ENCODE measurements around the gene TSPOAP1. TPM values are rescaled to one million over a fixed set of nuclear protein-coding genes. Genes with fewer than 3 reads are reported as not detected.

Gene TSPOAP1
- polyA plus RNA-seq, 1 of the 3 experiments (the other 2 are of a cell fraction) = 0.79 TPM

DNA sequence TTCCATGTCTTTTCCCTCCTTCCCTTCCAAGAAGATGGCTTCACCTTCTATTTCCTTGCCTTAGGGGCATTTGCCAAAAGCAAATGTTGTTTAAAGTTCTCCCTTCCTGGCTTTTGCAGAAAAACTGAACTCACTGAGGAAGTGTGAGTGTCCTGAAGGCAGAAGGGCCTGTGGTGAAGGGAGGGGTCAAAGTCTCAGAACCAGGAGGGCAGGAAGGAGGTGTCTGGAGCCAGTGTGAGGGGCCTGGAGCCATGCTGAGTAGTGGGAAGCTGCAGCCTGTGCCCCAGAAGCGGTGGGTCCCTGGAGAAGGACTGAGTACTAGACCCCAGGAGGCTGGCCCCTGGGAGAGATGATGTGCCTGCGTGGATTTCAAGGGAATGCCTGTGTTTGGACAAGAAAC is 47.2 kb upstream of the TSPOAP1 start:
- H3K79me2 ChIP-seq (ENCODE audit: insufficient read depth) = no peaks in the 10 kb centered on the region
- no peaks in the 10 kb centered on the region for H3F3A ChIP-seq (replicated peaks; ENCODE audit: insufficient read depth)
- WGBS (ENCODE audit: low lambda C conversion rate) = 15% methylated on average over 2 of the region's 2 CpGs
- H3K9me3 ChIP-seq = no peaks in the 10 kb centered on the region
- no peaks in the 10 kb centered on the region for H3K4me1 ChIP-seq (ENCODE audit: control insufficient read depth in 1 of 2, insufficient read depth in 2 of 2, low read depth in 1 of 2, low read length in 1 of 2)
- ChIA-PET POLR2A (no interaction called here), CTCF (interaction anchor here (1.5 kb wide), 1 partner anchor 41 kb away, joined by 6 read pairs; the partner anchor contains the start of gene RNF43)
- H3K9ac ChIP-seq = no peak overlapping the region
- H3K4me2 ChIP-seq = no peak overlapping the region
- no peak overlapping the region for H2AFZ ChIP-seq (ENCODE audit: low read depth)
- no peak for TF ChIP-seq NRF1 (IDR thresholded peaks at IDR 0.05; ENCODE audit: low read depth, low read length)
- TF ChIP-seq, protein P1, sequence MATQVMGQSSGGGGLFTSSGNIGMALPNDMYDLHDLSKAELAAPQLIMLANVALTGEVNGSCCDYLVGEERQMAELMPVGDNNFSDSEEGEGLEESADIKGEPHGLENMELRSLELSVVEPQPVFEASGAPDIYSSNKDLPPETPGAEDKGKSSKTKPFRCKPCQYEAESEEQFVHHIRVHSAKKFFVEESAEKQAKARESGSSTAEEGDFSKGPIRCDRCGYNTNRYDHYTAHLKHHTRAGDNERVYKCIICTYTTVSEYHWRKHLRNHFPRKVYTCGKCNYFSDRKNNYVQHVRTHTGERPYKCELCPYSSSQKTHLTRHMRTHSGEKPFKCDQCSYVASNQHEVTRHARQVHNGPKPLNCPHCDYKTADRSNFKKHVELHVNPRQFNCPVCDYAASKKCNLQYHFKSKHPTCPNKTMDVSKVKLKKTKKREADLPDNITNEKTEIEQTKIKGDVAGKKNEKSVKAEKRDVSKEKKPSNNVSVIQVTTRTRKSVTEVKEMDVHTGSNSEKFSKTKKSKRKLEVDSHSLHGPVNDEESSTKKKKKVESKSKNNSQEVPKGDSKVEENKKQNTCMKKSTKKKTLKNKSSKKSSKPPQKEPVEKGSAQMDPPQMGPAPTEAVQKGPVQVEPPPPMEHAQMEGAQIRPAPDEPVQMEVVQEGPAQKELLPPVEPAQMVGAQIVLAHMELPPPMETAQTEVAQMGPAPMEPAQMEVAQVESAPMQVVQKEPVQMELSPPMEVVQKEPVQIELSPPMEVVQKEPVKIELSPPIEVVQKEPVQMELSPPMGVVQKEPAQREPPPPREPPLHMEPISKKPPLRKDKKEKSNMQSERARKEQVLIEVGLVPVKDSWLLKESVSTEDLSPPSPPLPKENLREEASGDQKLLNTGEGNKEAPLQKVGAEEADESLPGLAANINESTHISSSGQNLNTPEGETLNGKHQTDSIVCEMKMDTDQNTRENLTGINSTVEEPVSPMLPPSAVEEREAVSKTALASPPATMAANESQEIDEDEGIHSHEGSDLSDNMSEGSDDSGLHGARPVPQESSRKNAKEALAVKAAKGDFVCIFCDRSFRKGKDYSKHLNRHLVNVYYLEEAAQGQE (IDR thresholded peaks at IDR 0.05; ENCODE audit: low read depth, low read length) = no peak
- no peak for TF ChIP-seq RFX5 (IDR thresholded peaks at IDR 0.05; ENCODE audit: low read length)
- DNase-seq = no peak
- no peak overlapping the region for H3K4me3 ChIP-seq (ENCODE audit: low read depth in 2 of 2, low read length in 1 of 2)
- no peak overlapping the region for H3K27ac ChIP-seq (ENCODE audit: low read depth in 2 of 2, low read length in 1 of 2)
- no peaks in the 10 kb centered on the region for H4K20me1 ChIP-seq (ENCODE audit: insufficient read depth)
- H3K36me3 ChIP-seq (replicated peaks in 1 of 2; ENCODE audit: control insufficient read depth in 1 of 2, insufficient read depth in 2 of 2, low read length in 1 of 2) = no peaks in the 10 kb centered on the region
- H3K9me2 ChIP-seq = no peaks in the 10 kb centered on the region
- peaks cover 28% of the 10 kb centered on the region for H3K27me3 ChIP-seq (ENCODE audit: insufficient read depth)

DNA sequence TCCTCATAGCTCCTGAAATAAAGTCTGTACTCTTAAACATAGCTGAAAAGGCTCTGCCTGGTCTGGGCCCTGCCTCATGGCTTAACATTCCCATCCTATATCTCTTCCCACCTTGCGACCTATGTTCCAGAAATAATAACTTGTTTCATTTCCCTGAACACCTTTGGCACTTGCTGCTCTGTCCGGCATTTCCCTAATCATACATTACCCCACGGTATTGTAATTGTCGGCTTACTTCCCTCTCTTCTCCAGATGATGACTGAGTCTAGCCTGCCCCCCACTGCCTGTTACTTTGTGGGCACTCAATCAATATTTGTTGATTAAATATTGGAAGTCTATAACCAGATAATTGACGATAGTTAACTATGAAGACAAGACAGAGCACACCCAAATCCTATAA is 46.7 kb upstream of the TSPOAP1 start:
- H3K4me1 ChIP-seq (ENCODE audit: control insufficient read depth in 1 of 2, insufficient read depth in 2 of 2, low read depth in 1 of 2, low read length in 1 of 2) = no peaks in the 10 kb centered on the region
- H3K4me2 ChIP-seq = no peak overlapping the region
- DNase-seq = no peak
- TF ChIP-seq, protein P2, sequence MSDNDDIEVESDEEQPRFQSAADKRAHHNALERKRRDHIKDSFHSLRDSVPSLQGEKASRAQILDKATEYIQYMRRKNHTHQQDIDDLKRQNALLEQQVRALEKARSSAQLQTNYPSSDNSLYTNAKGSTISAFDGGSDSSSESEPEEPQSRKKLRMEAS (IDR thresholded peaks at IDR 0.05; ENCODE audit: low read depth) = no peak
- TF ChIP-seq RCOR1 (IDR thresholded peaks at IDR 0.05; ENCODE audit: low read length) (no peak), SMC3 (IDR thresholded peaks at IDR 0.05; ENCODE audit: low read depth, low read length) (no peak), FOSL2 (IDR thresholded peaks at IDR 0.05; ENCODE audit: borderline replicate concordance, low read depth) (no peak), NRF1 (IDR thresholded peaks at IDR 0.05; ENCODE audit: low read depth, low read length) (no peak)
- no peaks in the 10 kb centered on the region for H4K20me1 ChIP-seq (ENCODE audit: insufficient read depth)
- H3K27ac ChIP-seq (ENCODE audit: low read depth in 2 of 2, low read length in 1 of 2) = no peak overlapping the region
- H3K79me2 ChIP-seq (ENCODE audit: insufficient read depth) = no peaks in the 10 kb centered on the region
- no peak overlapping the region for H2AFZ ChIP-seq (ENCODE audit: low read depth)
- H3F3A ChIP-seq (replicated peaks; ENCODE audit: insufficient read depth) = no peaks in the 10 kb centered on the region
- H3K9me2 ChIP-seq = no peaks in the 10 kb centered on the region
- no peak overlapping the region for H3K4me3 ChIP-seq (ENCODE audit: low read depth in 2 of 2, low read length in 1 of 2)
- H3K9ac ChIP-seq = no peak overlapping the region
- H3K9me3 ChIP-seq = no peaks in the 10 kb centered on the region
- CTCF ChIA-PET = no interaction called here
- WGBS (ENCODE audit: low lambda C conversion rate) = 40% methylated on average over 5 of the region's 5 CpGs
- no peaks in the 10 kb centered on the region for H3K36me3 ChIP-seq (replicated peaks in 1 of 2; ENCODE audit: control insufficient read depth in 1 of 2, insufficient read depth in 2 of 2, low read length in 1 of 2)
- peaks cover 24% of the 10 kb centered on the region; the same call in 1 of the 2 replicates for H3K27me3 ChIP-seq (ENCODE audit: insufficient read depth)
- POLR2A ChIA-PET = no interaction called here

DNA sequence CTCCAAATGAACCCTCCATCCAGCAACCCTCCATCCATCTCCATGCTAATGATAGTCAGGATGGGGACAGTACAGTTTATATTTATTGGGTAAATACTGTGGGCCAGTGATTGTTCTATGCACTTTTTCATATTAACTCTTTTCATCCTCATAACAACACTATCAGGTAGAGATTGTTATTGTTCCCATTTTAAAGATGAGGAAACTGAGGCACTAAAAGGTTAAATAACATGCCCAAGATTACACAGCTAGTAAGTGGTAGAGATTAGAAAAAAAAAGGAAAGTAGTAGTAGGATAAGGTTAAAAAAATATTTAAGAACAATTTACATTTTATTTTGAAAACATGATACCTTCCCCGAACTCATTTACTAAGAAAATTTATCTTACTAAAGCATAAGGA is 45.3 kb upstream of the TSPOAP1 start:
- ChIA-PET CTCF (interaction anchor here (1.3 to 5.7 kb wide), 3 partner anchors 10 to 57 kb away, joined by 4 to 21 read pairs (median 7); partner anchors contain the start of gene RNF43), POLR2A (no interaction called here)
- H2AFZ ChIP-seq (ENCODE audit: low read depth) = no peak overlapping the region
- no peak overlapping the region for H3K4me3 ChIP-seq (ENCODE audit: low read depth in 2 of 2, low read length in 1 of 2)
- no peak overlapping the region for H3K27ac ChIP-seq (ENCODE audit: low read depth in 2 of 2, low read length in 1 of 2)
- no peaks in the 10 kb centered on the region for H3K79me2 ChIP-seq (ENCODE audit: insufficient read depth)
- no peak overlapping the region for H3K4me2 ChIP-seq
- no peaks in the 10 kb centered on the region for H3K9me2 ChIP-seq
- H3K9me3 ChIP-seq = no peaks in the 10 kb centered on the region
- 44% methylated on average over 1 of the region's 1 CpG for WGBS (ENCODE audit: low lambda C conversion rate)
- H3K4me1 ChIP-seq (ENCODE audit: control insufficient read depth in 1 of 2, insufficient read depth in 2 of 2, low read depth in 1 of 2, low read length in 1 of 2) = no peaks in the 10 kb centered on the region
- DNase-seq = no peak
- H3K9ac ChIP-seq = no peak overlapping the region
- no peaks in the 10 kb centered on the region for H4K20me1 ChIP-seq (ENCODE audit: insufficient read depth)
- H3F3A ChIP-seq (replicated peaks; ENCODE audit: insufficient read depth) = no peaks in the 10 kb centered on the region
- H3K27me3 ChIP-seq (ENCODE audit: insufficient read depth) = peaks cover 11% of the 10 kb centered on the region; the same call in 1 of the 2 replicates
- H3K36me3 ChIP-seq (replicated peaks in 1 of 2; ENCODE audit: control insufficient read depth in 1 of 2, insufficient read depth in 2 of 2, low read length in 1 of 2) = no peaks in the 10 kb centered on the region
- TF ChIP-seq RXRA (IDR thresholded peaks at IDR 0.05; ENCODE audit: borderline replicate concordance, low read depth) (no peak), TAF1 (IDR thresholded peaks at IDR 0.05; ENCODE audit: borderline replicate concordance, low read depth, low read length) (no peak), GABPA (IDR thresholded peaks at IDR 0.05; ENCODE audit: low read depth) (no peak), TCF12 (IDR thresholded peaks at IDR 0.05) (no peak), YY1 (IDR thresholded peaks at IDR 0.05; ENCODE audit: low read depth) (no peak), CHD2 (IDR thresholded peaks at IDR 0.05; ENCODE audit: low read length, partially characterized antibody) (no peak), RCOR1 (IDR thresholded peaks at IDR 0.05; ENCODE audit: low read length) (no peak), EP300 (IDR thresholded peaks at IDR 0.05; ENCODE audit: borderline replicate concordance in 1 of 2, low read depth in 1 of 2, low read length in 1 of 2) (no peak), EZH2phosphoT487 (IDR thresholded peaks at IDR 0.05; ENCODE audit: borderline replicate concordance, low read depth) (no peak)
- TF ChIP-seq, protein P3, sequence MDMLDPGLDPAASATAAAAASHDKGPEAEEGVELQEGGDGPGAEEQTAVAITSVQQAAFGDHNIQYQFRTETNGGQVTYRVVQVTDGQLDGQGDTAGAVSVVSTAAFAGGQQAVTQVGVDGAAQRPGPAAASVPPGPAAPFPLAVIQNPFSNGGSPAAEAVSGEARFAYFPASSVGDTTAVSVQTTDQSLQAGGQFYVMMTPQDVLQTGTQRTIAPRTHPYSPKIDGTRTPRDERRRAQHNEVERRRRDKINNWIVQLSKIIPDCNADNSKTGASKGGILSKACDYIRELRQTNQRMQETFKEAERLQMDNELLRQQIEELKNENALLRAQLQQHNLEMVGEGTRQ (IDR thresholded peaks at IDR 0.05; ENCODE audit: borderline replicate concordance, low read depth, low read length) = no peak
- TF ChIP-seq, protein P4, sequence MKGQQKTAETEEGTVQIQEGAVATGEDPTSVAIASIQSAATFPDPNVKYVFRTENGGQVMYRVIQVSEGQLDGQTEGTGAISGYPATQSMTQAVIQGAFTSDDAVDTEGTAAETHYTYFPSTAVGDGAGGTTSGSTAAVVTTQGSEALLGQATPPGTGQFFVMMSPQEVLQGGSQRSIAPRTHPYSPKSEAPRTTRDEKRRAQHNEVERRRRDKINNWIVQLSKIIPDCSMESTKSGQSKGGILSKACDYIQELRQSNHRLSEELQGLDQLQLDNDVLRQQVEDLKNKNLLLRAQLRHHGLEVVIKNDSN (IDR thresholded peaks at IDR 0.05; ENCODE audit: borderline replicate concordance, low read depth) = no peak

Measured in SK-N-SH (cell line).